IPS-NIHi7 (cell line): Measurements from ENCODE around the gene FANCI.
"Not testable (repeated sequence)": the region's sequence is repeated elsewhere in the genome, so short reads cannot be mapped to it uniquely, and the experiment has no call there.

Source experiments
- DNase-seq: peaks from one replicate; pipeline ENCODE4 v3.0.0; 2012; ENCODE audit warnings: mixed read lengths; ENCODE audit errors: extremely low spot score

FANCI gene

DNA sequence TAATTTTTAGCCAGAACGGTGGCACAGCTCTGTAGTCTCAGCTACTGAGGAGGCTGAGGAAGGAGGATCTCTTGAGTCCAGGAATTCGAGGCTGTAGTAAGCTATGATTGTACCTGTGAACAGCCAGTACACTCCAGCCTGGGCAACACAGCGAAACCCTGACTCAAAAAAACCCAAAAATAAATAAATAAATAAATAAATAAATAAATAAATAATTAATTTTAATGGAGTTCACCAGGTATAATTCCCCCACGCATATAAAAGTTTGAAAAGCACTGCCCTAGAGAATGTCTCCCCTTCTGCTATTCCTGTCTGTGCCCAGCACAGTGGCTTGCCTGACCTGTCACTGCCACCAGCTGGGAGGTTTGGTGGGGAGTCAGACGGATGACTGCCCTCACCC lies 18.2 kb upstream of the FANCI start:
- DNase-seq, result no peak

DNA sequence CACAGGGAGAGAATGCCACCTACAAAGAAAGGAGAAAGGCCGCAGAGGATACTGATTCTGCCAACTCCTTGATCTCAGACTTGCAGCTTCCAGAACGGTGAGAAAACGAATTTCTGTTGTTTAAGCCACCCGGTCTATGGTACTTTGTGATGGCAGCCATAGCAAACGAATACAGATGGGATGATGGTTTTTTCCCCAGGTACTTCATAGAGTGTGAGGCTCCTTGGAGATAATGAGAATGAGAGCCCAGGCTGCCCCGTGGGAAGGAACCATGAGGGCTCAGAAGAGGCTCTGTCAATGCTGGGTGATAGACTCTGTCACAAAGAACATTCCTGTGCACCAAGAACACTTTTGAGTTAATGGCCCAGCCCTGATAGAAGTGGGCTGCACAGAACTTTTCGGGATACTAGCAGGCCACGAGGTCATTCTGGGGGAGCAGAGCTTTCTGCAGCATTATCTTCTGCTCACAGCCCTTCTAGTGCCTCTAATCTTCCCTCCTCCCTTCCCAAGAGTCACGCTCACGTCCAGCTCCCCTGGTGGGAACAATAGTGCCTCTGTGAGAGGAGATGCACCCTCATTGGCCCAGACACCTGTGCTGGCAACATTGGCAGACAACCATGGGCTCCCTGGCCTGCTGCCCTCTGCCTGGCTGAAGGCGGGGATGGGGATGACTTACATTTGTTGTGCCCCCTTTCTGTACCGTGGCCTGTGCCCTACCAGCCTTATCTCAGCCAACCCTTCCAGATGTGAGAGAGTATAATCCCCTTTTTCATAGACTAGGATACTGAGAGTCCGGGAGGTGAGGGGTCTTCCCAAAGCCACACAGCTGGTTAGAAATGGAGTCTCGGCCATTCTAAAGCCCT lies 17.2 kb upstream of the FANCI start:
- DNase-seq, result no peak

DNA sequence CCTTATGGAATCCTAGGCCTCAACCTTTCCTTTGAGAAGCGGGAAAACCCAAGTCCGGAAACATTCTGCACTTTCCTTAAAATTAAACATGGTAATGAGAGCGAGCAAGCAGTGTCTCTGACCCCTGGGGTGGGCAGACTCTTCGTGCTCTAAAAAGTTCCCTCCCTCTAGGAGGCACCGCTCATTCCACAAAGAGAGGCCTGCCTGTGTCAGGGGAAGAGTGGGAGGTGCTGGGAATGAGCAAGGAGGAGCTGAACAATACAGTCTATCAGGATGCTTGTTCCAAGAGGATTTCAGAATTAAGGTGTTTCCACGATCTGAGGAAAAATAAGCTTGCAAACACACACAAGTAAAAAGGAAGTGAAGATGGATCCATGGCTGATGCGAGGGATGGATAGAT lies 16.4 kb upstream of the FANCI start:
- DNase-seq, result peak; percentile 19

DNA sequence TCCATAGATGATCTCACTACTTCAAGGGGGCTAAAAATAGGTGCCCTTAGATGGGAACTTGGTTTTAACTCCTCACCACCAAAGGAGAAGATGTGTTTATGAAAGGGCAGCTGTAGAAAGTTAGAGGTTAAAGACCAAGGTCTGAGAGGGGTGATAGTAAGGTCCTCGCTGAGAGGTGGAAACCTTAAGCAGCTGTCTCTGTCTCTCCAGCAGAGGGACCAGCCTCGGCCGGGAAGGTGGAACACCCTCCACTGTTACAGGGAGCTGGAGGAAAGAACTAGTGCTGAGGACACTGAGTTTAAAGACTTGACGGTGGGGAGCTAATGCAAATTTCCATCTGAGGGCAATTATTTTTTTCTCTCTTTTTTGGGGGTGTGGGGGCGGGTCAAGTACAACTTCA lies 13.5 kb upstream of the FANCI start:
- no peak for DNase-seq

DNA sequence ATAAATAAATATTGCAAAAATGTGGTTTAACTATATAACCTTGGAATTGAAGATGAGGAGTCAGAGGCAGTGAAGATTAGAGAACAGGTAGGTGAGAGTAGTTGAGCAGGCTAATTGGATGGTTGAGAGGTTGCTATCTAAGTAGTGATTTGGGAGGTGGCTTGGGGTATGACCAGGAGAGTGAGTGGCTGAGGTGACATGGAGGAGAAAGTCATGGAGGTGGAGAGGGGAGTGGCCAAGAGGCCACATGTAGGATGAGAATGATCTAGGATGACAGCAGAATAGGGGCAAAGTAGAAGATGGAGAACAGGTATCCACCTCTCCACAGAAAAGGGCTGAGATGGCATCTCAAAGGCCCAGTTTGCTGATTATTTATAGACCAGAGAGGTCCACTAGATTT lies 11.9 kb upstream of the FANCI start:
- DNase-seq, result no peak

DNA sequence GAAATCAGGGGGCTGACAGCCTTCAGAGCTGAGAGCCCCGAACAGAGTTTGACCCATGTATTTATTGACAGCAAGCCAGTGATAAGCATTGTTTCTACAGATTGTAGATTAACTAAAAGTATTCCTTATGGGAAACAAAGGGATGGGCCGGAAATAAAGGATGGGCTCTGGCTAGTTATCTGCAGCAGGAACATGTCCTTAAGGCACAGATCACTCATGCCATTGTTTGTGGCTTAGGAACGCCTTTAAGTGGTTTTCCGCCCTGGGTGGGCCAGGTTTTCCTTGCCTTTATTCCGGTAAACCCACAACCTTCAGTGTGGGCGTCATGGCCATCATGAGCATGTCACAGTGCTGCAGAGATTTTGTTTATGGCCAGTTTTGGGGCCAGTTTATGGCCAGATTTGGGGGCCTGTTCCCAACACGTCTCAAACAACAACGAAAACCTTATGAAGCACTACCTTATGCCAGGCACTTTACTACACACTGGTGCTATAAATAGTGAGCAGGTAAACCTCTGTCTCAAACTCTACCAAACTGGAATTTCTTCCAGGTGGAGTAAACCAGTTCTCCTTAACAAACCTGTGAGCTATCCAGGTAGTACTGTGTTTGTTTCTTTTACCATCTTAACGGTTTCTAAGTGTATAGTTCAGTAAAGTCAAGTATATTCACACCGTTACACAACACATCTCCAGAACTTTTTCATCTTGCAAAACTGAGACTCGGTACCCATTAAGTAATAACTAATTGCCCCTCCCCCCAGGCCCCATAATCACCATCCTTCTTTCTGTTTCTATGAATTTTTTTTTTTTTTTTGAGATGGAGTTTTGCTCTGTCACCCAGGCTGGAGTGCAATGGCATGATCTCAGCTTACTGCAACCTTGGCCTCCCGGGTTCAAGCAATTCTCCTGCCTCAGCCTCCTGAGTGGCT lies 3.6 kb upstream of the FANCI start:
- not testable (repeated sequence) for DNase-seq

DNA sequence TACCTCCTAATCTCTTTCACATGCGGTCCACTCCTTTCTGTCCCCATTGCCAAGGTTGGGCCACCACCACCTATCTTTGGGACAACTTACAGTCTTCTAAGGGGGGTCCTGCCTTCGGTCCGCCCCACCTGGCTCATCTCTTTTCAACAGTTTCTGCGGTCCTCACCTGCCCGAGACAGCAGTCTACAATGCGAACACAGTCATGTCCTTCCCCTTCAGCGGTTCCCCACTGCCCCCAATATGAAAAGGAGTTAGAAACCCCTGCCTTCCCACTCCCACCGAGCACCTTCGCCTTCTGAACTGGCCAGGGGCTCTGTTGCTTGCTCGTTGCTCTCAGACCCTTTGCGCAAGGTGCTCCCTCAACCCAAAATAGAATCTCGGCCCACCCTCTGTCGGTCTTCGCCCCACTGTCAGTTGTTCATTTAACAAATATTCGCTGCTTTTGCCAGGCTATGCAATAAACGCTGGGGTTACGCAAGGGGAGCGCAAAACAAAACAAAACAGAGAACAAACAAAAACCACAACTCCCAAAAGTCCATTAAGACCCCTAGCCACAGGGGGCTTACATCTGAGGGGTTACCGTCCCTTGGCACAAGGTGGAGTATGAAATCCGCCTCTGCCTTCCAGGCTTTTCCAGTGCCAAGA lies 611 bp upstream of the FANCI start:
- DNase-seq, result no peak

DNA sequence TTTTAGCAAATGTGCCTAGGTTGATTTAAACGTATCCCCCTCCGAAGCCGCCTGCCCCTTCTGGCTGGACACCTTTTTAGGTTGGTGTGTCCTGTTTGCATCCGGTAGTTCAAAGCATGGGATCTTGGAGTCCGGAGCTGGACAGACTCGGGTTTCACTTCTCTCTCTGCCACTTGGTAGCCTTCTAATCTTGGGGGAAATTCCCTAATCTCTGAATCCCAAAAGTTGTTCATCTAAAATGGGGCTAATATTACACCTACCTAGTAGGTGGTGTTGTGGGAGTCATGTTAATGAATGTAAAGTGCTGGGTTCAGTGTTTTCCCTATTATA lies 760 bp downstream of the FANCI start:
- no peak for DNase-seq

DNA sequence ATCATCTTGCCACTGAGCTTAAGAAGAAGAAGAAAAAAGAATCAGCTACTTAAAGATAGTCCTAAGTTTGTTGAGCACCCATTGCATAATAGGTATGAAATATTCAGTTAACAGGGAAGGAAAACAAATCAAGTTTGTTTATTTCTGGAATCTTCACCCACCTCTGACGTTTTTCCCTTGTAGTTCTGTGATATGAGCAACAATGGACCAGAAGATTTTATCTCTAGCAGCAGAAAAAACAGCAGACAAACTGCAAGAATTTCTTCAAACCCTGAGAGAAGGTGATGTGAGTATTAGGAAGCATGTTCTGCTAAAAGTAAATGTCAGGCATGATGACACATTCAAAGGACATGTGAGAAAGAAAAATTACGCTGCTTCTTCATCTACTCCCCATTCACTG lies 3.7 kb downstream of the FANCI start:
- DNase-seq, result no peak

DNA sequence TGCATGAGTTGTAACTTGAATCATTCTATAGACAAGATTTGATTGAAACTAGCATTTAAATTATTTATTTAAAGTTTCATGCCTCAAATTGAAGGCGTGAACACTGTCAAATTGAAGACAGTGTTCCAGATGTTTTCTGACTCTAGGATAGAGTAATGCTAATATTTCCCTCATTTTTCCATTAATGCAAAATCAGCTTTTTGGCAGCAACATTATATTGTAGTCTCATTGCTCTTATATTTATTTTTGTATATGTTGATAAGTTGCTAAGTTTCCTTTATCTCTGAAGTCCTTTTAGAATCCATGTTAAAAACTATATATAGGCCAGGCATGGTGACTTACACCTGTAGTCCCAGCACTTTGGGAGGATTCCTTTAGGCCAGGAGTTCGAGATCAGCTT lies 4.8 kb downstream of the FANCI start:
- no peak for DNase-seq

DNA sequence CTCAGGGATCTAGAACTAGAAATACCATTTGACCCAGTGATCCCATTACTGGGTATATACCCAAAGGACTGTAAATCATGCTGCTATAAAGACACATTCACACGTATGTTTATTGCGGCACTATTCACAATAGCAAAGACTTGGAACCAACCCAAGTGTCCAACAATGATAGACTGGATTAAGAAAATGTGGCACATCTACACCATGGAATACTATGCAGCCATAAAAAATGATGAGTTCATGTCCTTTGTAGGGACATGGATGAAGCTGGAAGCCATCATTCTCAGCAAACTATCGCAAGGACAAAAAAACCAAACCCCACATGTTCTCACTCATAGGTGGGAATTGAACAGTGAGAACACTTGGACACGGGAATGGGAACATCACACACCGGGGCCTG lies 6.4 kb downstream of the FANCI start:
- DNase-seq, result not testable (repeated sequence)

DNA sequence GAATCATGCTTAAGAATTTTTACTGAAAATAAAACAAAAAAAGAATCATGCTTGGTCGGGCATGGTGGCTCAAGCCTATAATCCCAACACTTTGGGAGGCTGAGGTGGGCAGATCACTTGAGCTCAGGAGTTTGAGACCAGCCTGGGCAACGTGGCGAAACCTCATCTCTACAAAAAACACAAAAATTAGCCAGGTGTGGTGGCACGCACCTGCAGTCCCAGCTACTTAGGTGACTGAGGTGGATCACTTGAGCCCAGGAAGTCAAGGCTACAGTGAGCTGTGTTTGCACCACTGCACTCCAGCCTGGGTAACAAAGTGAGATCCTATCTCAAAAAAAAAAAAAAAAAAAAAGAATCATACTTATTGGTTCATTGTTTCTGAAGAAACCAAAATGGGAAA lies 33.5 kb downstream of the FANCI start:
- not testable (repeated sequence) for DNase-seq

DNA sequence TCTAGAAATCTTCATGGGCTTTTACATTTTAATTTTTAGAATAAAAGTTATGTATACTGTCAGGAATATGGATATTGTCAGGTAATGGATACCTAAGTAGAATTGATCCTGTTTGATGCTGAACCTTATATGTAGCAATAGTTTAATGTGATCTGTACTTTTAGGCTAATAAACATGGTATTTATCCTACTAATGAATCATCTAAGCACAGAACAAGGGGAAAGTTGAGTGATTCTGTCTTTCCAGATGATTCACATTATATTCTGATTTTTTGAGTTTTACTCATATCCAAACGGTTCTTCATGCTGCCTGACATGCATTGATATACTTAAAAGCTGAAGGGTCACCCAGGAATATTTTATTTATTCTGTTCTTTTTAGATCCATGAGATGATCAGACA lies 34.5 kb downstream of the FANCI start:
- DNase-seq, result no peak

DNA sequence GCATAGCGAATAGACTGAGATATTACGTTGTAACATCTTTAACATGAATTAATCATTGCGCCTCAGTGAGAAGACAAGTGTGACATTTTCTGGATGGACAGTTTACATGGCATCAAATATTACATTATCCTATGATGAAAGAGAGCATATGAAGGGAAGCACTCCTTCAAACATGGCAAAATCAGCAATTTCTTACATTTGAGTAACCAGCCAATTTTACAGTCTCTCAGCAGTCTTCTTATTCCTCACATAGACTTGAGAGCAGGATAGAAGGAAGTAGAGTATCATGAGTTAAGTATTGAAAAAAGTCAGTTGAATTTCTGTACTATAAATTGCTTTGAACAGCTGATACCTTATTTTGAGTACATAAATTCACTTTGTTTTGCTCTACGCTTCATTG lies 38.9 kb downstream of the FANCI start:
- DNase-seq, result no peak

DNA sequence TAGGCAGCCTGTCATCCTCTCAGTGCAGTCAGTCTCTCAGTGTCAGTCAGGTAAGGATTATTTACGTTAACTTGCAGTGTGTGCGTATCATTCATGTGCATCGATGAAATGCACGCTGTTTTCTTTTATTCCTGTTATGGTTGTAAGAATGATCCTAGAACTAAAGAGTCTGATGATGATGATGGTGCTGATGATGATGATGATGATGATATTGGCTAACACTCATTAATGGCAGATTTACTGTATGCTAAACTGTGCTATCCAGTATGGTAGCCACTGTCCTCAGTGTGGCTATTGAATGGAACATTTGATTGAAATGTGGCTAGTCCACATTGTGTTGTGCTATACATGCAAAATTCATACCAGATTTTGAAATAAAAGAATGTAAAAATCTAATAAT lies 39.4 kb downstream of the FANCI start:
- DNase-seq, result no peak

DNA sequence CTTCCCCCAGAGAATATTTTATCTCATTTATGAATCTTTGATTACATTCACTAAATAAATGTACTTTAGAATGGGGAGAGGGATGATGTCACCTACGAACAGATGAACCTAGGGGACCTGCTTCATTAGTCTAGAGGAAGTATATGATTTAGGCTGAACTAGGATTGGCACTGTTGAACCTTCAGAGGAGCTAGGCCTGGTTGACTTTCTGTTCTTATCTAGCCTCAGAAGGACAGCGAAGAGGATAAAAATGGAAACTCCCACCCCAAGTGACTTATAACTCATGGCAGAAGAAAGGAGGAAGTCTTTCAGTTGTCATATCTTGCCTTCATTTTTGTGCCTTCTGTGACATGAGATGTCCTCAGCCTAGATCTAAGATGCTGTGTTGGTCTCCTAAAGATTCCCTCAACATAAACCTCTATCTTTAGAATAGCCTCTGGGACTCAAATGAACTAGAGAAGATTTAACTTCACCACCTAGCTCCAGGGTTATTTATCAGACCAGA lies 48.2 kb downstream of the FANCI start:
- DNase-seq, result no peak

DNA sequence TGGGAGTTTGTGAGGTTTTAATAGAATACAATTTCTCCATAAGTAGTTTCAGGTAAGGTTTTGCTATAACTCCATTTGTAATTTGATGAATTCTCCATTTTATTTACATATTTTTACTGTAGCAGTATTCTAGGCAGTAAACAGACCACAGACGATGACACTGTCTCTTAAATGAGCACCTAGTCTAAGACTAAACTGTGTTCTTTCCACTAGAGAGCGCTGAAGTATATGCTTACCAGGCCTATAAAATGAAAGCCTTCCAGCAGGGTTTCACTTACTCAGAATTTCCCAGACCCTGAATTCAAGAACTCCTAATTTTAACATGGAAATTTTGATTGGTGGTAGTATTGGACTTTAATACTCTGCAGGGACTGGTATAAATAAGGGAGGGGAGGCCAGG lies 49.2 kb downstream of the FANCI start:
- DNase-seq, result no peak

DNA sequence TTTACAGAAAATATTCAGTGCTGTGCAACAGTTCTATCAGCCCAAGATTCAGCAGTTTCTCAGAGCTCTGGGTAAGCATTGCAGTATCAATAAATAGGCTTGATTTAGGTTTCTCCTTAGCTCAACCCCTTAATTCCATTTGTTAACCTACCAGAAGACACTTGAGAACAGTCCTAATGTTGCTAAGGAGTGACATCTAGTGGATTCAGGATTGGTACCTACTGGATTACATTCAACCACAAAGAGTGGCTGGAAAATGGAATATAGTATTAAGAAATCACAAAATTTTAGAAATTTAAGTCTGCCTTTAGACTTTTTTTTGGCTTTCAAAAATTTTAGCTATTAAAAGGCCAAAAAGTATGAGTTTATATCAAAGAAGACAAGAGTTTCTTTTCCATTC lies 56.1 kb downstream of the FANCI start:
- DNase-seq, result no peak

DNA sequence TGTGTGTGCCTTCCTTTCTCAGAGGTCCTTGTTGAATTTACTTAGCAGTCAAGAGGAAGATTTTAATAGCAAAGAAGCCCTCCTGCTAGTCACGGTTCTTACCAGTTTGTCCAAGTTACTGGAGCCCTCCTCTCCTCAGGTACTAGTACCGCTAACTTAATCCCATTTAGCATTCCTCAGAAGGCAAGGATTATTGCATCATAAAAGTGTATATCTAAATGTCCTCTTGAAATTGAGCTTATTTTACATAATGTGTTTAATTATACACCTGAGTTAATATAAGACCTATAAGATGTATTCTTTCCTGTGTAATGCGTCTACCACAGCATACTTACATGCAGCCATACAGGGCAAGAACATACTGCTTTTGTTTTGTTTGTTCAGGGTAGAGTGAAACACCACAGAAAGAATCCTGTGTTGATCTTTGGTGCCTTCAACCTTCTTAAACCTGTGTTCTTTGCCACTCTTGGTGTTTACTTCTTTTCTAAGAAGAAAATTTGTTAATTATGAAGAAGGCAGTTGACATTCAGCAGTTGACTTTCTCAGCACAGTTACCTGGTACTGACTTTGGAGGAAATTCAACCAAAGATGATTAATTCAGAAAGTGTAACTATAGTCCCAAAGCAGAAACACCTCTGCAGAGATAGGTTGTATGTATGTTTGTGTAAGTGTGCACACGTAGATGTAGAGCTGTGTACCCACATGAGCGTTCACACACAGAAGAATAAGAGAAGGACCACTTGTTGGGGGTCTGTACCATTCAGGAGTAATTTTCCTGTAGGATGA lies 57.7 kb downstream of the FANCI start:
- DNase-seq, result no peak

DNA sequence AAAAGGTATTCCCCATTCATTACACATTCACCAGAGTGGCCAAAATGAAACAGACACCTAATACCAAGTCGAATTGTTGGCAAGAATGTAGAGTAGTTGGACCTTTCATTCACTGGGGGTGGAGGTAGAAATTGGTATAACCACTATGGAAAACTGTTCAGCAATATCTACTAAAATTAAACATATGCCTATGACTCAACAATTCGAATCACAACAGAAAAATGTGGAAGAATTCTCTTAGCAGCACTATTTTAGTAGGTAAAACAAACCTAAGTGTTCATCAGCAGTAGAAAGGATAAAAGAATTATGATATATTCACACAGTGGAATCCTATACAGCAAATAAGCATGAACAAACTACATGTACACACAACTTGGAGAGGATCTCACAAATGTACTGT lies 60.2 kb downstream of the FANCI start:
- no peak for DNase-seq

DNA sequence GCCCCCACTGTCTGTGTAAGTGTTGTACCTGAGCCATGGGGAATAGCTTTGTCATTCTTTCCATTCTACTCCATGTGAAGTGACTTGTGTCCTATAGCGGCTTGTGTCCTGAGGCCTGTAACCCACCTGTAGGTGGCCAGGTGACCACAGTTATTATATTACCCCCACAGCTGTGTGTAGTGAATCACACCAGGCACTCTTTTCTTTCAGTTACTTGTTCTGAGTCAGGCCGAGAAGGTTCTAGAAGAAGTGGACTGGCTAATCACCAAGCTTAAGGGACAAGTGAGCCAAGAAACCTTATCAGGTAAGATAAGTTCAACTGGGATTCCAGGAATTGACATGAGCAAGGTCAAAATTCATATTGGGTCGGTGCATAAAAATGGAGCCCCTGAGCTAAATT lies 61.6 kb downstream of the FANCI start:
- no peak for DNase-seq
